GM19467 (cell line): ENCODE results near the gene APAF1.

Experiments
- ATAC-seq: cut with Tn5 transposase; IDR thresholded peaks from one replicate; pipeline ENCODE4 v1.9.1; 2021; ENCODE audit warnings: mild to moderate bottlenecking, moderate library complexity; ENCODE audit not compliant: unreplicated experiment

Gene APAF1

DNA sequence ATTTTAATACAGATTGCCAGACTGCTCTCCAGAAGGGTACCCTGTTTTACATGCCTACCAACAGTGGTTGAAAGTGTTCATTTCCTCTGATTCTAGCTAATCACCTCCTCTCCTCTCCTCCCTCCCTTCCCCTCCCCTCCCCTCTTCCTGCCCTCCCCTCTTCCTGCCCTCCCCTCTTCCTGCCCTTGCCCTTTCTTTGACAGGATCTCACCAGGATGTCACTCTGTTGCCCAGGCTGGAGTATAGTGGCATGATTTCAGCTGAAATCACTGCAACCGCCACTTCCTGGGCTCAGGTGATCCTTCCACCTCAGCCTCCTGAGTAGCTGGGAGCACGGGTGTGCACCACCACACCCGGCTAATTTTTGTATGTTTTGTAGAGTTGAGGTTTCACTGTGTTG, 24.7 kb downstream of the APAF1 start:
- ATAC-seq = no peak

DNA sequence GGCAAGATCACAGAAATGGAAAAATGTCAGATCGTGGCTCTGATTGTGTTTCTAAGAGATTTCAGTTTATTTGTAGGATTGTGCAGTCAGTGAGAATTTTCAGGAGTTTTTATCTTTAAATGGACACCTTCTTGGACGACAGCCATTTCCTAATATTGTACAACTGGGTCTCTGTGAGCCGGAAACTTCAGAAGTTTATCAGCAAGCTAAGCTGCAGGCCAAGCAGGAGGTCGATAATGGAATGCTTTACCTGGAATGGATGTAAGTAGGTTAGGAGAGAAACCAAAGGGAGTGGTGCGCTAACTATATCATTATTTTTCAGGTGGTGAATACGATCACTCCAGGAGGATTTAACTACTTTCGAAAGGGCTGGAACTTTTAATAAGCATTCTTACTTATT, 26.4 kb downstream of the APAF1 start:
- no peak for ATAC-seq

DNA sequence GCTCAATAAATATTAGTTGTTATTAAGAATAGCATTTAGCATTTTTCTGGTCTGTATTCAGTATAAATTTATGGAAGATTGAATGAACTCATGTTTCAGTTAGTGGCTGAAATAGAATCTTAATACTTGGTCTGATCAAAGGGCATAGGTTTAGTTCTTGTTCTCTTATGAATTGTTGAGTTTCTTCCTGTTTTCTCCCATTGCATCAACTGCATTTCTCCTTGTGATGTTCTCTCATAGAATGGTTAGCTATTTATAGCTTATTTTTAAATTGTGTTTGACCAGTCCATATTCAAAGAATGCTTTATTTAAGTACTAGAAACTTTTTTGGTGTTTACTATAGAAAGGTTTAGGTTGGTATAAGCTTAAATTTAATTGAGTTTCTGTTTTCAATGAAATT, 29.8 kb downstream of the APAF1 start:
- ATAC-seq = no peak

DNA sequence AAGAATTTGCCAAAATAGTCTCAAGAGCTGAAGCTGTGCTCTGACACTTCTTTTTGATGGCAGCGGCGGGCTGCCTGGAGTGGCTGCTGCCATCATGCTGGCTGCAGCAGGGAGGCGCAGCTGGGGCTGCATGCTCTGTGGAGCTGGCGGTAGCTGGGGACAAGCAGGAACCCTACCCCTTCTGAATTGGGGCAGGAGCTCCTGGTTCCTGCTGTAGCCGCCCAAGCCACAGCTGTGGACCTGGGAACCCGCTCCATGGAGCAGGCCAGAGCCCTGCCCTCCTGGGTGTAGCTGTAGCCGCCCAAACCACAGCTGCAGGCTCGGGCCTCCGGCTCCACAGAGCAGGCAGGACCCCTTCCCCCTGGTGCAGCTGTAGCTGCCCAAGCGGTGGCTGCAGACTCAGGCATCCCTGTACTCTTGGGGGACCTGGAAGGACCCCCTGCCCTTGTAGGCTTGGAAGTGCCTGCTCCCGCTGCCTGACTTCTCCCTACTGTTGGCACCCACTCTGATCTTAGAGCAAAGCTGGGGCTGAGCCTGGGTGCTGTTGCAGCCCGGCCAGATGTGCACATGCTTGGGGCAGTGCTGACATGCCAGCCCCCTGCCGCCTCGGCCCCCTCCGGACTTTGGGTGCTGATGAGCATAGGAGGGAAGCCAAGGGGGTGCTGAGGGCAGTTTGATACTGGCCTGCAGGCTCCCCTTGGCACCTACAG, 33.3 kb downstream of the APAF1 start:
- ATAC-seq = no peak

DNA sequence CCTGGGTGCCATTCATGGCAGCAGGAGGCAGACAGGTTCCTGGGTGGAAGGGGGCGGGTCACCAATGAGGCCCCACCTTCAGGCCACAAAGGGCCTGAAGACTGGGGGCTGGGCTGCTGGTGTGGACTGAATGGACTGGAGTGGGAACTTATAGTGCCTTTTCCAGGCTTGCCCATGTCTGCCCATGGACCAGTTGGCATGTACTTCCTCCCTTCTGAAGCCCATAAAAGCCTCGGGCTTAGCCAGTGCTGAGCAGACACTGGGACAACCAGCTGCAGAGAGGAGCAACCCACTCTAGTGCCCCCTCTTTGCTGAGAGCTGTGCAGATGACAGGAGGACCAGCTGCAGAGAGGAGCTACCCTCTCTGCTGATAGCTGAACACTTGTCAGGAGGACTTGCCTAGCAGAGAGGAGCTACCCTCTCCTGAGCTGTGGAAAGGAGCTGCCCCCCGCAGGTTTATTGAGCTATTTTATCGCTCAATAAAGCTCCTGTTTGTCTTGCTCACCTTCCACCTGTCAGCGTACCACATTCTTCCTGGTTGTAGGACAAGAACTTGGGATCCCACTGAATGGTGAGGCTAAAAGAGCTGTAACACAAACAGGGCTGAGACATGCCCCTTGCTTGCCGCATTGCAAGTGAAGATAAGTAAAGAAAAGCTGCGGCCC, 34.0 kb downstream of the APAF1 start:
- ATAC-seq = no peak

DNA sequence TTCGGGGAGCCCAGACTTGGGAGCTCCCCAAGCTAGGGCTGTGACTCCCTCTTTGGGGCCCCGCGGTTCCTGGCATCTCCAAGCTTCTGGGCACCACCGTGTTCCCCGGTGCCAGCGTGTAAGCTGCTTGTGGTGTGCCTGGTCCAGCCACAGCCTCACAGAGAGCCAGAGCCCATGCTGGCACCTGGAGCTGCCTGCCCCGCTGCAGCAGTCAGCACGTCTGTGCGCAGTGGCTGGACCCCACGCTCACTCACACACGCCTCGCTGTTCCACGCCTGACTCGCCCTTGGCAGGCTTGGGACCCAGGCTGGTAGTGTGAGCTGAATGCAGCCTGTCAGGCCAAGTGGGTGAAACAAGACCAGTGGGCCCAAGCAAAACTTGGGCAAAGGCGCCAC, 34.5 kb downstream of the APAF1 start:
- ATAC-seq = no peak

DNA sequence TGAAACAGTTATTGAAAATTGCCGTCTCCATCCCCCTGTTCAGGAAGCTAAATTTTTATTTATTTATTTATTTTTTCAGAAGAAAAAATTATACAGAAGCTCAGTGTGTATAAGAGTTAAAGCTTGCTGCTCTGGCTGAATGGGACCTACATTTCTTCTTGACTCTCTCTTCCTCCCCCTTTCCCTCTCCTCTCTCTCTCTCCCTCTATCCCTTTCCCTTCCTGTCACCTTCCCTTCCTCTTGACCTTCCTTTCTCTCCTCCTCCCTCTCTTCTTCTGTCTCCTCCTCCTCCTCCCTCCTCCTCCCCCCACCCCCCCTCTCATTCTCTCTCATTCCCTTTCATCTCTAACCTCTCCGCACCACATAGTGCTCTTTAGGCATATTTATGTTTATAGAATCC, 39.1 kb downstream of the APAF1 start:
- ATAC-seq = no peak

DNA sequence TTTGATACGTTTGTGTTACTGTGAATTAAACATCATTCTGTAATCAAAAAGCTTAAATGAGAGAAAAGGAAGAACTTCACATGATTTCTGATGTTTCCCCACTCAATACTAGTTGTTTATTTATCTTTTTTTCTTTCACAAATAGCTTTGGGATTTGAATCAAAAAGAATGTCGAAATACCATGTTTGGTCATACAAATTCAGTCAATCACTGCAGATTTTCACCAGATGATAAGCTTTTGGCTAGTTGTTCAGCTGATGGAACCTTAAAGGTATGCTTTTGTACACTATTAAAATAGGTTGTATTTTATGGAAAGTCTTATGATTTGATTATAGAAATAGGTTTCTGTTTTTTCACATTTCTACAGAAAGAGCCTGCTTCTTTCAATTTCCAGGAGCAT, 41.5 kb downstream of the APAF1 start:
- no peak for ATAC-seq

DNA sequence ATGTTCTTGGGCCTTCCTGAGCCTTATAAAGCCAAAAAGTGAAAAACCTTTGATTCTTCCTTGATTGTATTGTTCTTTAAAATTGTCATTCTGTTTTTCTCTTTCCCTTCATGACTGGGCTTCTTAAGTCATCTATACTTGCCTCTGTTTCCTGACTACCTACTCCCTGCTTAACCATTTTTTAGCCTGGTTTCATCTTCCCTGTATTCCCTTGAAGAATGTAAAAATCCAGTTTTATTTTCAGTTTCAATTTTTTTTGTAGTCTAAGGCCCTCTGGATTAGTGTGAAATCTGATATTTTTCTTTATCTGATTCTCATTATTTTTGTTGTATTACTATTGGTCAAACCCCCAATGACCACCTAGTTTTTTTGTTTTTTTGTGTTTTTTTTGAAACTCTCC, 46.3 kb downstream of the APAF1 start:
- ATAC-seq = no peak

DNA sequence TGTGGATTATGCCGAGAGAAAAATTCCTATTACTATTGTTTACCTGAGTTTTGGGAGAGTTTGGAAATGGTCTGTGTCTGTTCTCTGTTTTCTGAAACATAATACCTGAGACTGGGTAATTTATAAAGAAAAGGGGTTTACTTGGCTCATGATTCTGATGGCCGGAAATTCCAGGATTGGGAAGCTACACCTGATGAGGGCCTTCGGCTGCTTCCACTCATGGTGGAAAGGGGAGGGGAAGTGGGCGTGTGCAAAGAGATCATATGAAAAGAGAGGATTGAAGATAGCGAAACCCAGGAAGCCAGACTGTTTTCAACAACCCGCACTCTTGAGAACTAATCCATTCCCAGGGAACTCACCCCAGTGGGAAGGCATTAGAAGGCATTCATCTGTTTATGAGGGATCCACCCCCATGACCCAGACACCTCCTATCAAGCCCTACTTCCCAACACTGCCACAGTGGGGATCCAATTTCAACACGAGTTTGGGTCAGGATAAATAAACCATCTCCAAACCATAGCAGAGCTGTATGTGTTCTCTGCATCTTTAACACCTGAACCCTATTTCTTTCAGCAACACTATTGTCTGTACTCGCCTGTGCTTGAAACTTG, 51.1 kb downstream of the APAF1 start:
- ATAC-seq = no peak

DNA sequence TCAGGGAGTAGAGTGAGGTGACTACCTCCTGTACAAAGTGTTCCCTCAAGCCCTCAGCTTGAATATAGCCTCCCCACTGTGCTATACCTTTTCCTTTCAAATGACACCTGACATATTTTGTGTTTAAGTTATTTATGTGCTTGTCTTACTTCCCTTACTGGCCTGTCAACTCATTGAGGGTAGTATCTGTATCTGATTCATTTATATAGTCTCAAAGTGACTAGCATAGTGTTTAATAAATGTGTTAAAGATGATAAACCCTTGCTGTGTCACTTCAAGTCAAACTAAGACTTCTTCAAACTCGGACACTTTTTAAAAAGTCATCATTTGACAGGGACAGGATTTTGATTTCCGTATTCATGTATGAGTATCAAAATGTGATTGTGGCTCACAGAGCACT, 52.1 kb downstream of the APAF1 start:
- ATAC-seq = no peak

DNA sequence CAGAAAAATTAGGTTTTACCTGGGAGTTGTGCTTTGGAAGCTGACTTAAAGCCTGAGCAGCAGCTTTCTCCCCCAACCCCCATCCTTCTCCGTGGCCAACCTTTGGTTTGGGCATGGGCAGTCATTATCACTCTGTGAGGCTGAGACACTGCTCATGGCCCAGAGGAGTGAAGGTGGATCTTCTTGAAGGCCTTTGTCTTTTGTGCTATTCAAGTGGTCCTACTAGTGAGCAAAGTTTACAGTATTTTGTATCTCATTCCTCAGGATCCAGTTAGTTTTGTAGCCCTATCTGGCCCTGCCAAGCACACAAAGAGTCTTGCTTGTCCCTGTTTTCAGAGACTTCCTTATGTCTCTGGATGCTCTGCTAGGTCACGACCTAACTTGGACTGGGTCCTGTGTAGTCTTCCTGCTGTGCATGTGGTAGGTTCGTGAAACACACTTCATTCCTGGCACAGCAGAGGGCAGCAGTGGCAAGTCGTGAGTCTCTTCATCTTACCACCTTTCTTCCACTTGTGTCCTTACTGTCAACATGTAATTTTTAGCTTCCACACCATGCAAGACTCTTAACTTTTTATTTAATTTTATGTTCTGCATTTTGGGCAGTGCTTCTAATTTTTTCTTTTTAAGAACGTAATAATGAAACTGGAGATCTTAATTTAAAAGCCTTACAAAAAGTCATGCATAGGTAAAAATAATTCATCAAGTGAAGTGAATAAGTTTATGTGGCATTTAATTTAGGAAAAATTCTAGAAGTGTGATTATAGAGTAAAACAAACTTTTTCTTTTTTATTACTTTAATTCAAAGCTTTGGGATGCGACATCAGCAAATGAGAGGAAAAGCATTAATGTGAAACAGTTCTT, 53.7 kb downstream of the APAF1 start:
- peak; percentile 91 for ATAC-seq

DNA sequence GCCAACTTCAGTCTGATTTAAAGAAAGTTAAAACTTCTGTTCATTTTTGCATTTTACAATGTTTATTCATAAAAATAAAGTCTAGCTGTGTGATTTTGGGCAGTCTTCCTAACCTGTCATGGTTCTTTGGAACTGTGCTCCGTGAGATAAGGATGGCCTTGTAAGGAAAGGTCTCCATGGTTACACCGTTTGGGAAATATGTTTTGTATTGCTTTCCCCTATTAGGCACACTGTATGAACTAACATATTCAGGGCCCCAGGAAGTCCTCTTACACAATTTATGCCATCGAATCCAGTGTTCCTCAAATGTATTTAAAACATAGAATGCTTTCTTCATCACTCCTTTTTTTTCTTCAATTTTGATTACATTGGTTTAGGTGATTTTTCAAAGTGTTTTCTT, 54.5 kb downstream of the APAF1 start:
- ATAC-seq = no peak

DNA sequence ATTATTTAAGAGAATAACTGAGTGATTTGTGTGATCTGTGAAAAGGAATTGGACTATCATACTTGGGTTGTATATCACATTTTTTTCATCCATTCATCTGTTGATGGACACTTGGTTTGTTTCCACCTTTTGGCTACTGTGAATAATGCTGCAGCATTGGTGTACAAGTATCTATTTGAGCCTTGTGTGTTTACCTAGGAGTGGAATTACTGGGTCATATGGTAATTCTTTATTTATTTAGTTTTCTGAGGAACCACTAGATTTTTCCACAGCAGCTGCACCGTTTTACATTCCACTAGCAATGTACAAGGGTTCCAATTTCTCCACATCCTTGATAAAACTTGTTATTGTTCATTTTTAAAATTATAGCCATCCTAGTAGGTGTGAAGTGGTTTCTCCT, 56.1 kb downstream of the APAF1 start:
- ATAC-seq = no peak

DNA sequence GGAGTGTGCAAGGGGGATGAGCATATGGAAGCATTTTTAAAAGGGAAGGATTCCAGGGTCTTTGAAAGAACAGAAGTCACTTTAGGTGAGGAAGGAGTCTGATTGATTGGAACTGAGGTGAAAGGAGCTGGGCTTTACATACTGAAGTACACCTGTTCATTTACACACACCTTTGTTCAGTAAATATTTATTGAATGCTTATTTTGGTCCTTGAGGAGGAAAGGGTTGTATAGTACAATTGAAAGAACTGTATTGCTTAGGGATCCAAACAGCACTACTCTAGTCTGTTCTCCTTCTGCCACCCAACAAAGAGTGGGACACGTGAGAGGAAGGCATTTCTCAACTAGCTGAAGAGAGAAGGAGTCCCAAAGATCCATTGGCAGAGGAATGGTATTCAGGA, 63.9 kb downstream of the APAF1 start:
- ATAC-seq = no peak

DNA sequence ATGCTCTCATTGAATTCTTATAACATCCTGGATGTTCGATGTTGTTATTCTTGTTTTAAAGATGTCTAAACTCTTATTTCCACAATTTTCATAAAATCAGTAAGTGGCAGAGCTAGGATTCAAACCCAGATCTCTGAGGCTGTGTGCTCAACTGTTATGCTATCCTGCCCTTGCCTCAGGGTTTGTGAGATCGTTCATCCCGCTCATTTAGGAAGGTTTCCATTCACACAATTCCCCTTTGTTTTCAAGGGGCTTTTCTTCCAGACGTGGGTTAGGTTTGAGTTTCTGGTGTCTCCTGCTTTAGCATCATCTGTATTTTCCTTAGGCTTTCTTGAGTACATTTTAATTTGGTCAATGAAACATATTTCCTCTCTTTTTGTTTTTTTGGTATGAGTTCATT, 69.3 kb downstream of the APAF1 start:
- ATAC-seq = no peak

DNA sequence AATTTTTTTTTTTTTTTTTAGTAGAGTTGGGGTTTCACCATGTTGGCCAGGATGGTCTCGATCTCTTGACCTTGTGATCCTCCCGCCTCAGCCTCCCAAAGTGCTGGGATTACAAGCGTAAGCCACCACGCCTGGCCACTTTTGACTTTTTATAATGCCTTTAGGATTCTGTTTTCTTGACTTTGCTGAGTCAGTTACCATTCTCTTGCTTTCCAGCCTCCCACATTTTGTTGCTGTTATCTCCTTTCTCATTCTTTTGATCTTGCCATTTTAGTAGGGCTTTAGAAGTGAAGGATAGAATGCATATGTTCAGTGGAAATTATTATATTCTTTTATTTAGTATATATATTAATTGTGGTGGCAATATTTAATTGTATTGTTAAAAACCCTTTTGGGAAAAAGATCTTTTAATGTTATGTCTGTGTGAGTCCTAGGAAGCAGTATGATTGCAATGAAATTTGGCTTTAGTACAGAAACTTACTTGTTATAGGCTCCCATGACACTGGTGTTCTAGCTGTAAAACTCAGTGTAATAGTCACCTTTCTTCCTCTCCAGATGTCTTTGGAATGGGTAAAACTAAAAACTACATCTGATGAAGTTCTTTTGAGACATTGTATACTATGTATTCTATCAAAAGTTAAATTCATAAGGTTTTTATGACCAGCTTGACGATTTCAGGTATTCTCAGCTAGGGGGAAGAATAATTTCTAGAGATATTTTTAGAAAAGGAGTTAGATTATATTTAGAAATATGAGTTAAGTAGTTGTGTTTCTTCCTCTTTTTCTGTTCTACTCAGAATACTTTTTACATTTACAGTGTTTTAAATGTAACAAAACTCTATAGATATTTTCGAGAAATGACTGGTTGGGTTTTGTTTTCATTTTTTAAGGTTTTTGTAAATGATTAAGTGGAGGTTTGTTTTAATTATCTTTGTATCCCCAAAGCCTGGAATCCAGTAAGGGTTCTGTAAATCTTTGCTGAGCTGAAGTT, 74.7 kb downstream of the APAF1 start:
- no peak for ATAC-seq

DNA sequence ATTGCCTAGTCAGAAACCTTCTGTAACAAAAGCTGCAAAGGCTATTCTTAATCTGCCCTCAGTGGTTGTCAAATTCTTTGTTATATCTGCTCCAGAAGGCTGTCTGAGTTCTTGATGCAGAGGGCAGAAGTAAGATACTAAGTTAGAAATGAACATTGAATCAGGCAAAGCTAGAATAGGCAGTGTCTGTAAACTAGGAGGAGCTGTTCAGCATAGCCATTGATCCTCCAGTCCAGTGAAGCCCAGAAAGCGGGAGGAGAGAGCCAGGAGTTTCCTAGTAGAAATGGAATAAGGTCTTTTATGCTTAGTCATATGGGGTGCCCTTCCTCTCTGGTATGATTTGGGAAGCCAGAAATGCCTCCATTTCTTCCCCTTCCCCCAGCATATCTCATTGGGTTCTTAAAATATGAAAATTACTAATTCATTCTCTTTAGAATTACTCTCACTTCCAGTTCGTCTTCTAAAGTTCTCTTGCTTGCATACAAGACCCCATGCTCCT, 76.2 kb downstream of the APAF1 start:
- ATAC-seq = no peak

DNA sequence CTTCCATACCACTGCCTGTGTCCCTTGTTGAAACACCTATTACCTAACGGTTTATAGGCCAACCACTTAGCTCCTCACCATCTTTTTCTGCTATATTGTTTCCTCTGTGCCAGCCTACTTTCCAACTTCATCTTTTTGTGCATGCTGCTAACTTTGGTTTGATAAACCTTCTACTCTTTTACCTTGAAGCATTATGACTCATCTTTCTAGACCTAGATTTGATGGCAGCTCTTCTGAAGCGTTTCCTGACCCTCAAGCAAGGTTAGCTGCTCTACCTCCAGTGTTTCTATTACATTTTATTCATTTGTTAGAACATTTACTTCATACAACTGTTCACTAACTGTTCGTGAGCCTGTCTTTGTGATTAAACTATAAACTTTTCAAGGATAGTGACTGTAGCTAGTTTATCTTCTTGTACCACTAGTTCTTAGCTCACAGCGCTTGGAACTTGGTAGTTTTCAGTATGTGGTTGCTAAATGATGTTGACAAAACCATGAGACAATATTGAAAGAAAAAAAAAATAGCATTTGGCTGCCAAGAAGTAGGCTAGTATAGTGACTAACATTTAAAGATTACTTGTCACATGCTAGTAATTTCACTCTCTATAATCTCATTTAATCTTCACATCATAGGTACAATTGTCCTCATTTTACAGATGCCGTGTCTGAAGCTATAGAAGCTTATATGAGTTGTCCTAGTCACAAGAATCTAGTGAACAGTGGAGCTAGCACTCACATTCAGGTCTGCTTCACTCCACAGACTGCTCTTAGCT, 79.5 kb downstream of the APAF1 start:
- ATAC-seq = no peak
